GM12873 (cell line): Measurements from ENCODE around the gene MAN1B1.

Source experiments
- TF ChIP-seq, protein P1 (sequence below): IDR thresholded peaks from 2 replicates; pipeline ENCODE4 v1.5.1; 2012; ENCODE audit warnings: low read depth, mild to moderate bottlenecking, moderate library complexity, low read length, control low read depth; ENCODE audit not compliant: insufficient read depth; ENCODE audit errors: missing control alignments

Gene MAN1B1

DNA sequence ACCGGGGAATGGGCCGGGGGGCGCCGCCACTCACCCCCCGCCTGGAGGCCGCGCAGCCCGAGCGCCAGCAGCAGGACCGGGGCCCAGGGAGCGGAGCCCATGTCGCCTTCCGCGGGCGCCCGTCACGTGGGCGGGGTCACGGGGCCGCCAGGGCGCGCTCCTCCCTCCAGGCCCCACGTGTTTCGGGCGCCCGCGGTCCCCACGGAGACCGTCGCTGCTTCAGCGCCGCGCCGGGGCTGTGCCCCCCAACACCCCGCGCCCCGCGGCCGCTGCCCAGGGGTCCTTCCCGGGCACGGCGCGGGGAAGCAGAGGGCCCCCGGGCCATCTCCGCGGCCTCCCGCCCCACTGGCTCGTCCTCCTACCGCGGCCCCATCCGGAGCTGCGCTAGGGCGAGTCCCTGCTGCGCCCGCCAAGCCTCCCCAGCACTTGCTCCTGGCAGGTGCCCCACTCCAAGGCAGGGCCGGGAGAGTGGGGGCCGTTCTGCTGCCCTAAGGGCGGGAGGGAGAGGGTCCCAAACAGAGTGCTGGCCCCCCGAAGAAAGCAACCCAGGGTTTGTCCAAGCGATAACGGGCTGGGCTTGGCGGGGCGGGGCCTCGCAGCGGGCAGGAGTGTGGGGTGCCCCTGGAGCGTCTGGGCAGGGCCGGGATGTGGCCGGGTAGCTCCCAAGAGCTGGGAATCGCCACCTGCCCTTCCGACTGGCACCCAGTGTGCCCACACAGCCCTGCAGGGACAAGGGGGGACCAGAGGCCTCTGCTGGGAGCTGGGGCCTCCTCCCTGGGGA lies 28.0 kb downstream of the MAN1B1 start, which contains the start of gene DPP7:
Gene DPP7 (minus strand): TSS at position 121 of the 781 bp plus-strand sequence. CDS start 20 bp downstream, at position 101.
- TF ChIP-seq, protein P1, sequence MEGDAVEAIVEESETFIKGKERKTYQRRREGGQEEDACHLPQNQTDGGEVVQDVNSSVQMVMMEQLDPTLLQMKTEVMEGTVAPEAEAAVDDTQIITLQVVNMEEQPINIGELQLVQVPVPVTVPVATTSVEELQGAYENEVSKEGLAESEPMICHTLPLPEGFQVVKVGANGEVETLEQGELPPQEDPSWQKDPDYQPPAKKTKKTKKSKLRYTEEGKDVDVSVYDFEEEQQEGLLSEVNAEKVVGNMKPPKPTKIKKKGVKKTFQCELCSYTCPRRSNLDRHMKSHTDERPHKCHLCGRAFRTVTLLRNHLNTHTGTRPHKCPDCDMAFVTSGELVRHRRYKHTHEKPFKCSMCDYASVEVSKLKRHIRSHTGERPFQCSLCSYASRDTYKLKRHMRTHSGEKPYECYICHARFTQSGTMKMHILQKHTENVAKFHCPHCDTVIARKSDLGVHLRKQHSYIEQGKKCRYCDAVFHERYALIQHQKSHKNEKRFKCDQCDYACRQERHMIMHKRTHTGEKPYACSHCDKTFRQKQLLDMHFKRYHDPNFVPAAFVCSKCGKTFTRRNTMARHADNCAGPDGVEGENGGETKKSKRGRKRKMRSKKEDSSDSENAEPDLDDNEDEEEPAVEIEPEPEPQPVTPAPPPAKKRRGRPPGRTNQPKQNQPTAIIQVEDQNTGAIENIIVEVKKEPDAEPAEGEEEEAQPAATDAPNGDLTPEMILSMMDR, result no peak

DNA sequence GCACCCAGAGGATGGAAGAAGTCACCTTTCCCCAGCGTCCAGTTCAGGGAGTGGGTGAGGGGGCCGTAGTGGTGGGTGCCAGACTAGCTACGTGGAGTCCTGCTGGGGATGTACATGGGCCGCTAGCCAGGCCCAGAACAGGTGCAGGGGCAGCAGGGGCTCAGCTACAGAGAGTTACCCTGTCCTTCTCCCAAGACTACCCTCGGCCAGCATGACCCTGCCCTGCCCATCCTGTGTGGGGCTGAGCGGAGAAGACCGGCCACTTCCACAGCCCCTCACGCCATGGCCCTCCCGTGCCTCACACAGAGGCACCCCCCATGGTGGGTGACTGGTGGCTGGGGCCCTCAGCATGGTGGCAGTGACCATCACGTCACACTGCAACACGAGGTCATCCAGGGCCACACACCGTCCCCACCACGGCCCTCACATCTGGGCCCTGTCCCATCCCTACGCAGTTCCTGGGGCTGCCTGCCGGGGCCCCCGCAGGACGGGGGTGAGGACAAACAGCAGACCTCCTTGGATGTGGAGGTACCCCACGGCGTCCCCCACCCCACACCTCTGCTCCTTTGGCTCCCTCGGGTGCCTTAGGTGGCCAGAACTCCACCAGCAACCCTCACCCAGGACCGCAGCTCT lies 28.7 kb downstream of the MAN1B1 start:
- TF ChIP-seq, protein P1, result no peak

DNA sequence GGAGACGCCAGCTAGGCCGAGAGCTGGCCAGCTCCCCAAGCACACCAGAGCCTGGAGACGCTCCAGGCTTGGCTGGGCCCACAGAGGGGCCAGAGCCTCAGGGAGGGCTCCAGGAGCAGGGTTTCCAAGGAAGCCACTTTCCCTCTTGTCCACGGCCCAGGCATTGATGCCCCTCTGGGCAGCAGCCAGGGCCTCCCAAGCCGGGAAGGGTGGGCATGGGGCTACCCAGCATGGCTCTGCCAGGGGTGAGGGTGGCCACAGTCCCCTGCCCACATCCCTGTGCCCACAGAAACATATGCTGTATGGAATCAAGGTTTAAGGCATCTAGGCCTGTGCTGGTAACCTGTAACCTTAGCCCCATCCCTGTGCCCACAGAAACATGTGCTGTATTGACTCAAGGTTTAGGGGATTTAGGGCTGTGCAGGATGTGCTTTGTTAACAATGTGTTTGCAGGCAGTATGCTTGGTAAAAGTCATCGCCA lies 29.3 kb downstream of the MAN1B1 start:
- TF ChIP-seq, protein P1, result no peak

DNA sequence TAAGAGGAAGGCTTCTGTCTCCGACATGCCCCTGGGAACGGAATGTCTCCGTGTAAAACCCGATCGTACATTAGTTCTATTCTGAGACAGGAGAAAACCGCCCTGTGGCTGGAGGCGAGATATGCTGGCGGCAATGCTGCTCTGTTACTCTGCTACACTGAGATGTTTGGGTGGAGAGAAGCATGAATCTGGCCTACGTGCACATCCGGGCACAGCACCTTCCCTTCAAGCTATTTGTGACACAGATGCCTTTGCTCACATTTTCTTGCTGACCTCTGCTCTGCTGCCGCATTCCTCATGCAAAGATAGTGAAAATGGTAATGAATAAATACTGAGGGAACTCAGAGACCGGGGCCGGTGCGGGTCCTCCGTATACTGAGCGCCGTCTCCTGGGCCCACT lies 29.9 kb downstream of the MAN1B1 start:
- TF ChIP-seq, protein P1, result no peak

DNA sequence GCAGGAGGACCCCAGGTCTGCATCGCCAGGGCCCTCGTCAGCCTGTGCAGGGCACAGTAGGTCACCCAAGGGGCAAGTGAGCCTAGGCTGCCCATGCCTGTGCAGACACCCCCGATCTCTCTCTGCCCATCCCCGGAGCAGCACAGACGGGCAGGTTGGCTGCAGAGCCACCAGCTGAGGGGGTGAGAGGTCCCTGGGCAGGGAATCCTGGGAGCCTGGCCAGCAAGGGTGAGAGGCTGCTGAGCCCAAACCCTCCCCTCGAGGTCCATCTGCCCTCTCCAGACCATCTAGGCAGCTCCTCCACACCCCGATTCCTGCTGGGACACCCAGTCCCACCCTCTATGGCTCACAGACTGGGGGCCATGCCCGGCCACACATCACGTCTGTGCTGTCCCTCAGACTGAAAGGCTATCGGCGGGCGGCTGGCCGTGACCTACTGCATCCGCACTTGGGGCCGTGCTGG lies 30.5 kb downstream of the MAN1B1 start:
- TF ChIP-seq, protein P1, result no peak

DNA sequence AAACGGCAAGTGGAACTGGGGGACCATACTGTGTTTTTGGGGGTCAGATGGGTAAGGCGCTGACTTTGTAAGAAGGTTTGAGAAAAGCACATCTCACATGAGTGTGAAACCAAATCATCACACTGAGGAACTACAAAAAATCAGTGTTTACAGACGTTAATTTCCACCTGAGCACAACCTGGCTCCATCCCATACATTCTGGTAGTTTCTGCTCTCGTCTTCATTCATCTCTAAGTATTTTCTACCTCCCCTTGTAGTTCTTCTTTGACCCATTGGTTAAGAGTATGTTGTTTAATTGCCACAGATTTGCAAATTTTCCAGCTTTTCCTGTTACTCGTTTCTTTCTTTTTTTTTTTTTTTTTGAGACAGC lies 36.7 kb downstream of the MAN1B1 start:
- TF ChIP-seq, protein P1, result no peak

DNA sequence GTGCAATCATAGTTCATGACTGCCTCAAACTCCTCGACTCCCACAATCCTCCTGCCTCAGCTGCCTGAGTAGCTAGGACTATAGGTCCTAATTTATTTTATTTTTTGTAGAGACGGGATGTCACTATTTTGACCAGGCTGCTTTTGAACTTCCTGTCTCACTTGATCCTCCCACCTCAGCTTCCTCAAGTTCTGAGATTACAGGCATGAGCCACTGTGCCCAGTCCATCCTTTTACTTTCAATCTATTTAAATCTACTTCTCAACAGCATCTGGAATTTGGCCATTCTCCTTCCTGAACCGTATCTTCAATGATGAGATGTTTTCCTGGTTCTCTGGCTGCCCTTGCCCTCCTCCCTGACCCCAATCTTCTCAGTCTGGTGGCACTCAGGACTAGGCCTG lies 40.0 kb downstream of the MAN1B1 start:
- TF ChIP-seq, protein P1, result no peak
